SK-N-SH (cell line): Measurements from ENCODE around the gene ERC2. TPM values are rescaled to one million over a fixed set of nuclear protein-coding genes. Genes with fewer than 3 reads are reported as not detected.

ENCODE experiments used
- CTCF ChIA-PET: fragments of 300-600, 350-600 bp; formaldehyde crosslinking; extraction: SDS; loops from one replicate; lab custom pipeline; 2021; lab: Yijun Ruan, JAX
- POLR2A ChIA-PET: fragments of 350-600 bp; sonication (Branson Sonifier 250); formaldehyde crosslinking; extraction: SDS; loops from one replicate; lab custom pipeline; 2020; ENCODE audit warnings: antibody characterized with exemption, inconsistent platforms; lab: Yijun Ruan, JAX
- DNase-seq: peaks from one replicate; pipeline ENCODE4 v3.0.0; 2012
- H2AFZ ChIP-seq: fragments of 200-600 bp; sonication (generic); 2 replicates; pipeline ENCODE4 v1.8.1; 2016; ENCODE audit warnings: antibody characterized with exemption, mild to moderate bottlenecking, low read depth
- H3F3A ChIP-seq: fragments of 200-600 bp; sonication (generic); replicated peaks from 2 replicates; pipeline ENCODE3; 2016; ENCODE audit warnings: antibody characterized with exemption, mild to moderate bottlenecking; ENCODE audit not compliant: insufficient read depth
- H3K27ac ChIP-seq, 2 experiments: fragments of 200-500 bp in 1 of 2; fragments of 200-600 bp in 1 of 2; sonication (Bioruptor generic) in 1 of 2; sonication (generic), shearing (Covaris generic) in 1 of 2; 2 replicates each; pipeline versions ENCODE4 v1.5.1 to v1.6.1; 2014 to 2016; ENCODE audit warnings: low read depth in 2 of 2, inconsistent platforms in 1 of 2, low read length in 1 of 2, mild to moderate bottlenecking in 1 of 2, mixed read lengths in 1 of 2
- H3K27me3 ChIP-seq: fragments of 200-600 bp; sonication (generic), shearing (Covaris generic); 2 replicates; pipeline ENCODE4 v1.6.1; 2016; ENCODE audit warnings: mixed run types; ENCODE audit not compliant: insufficient read depth
- H3K36me3 ChIP-seq, 2 experiments: fragments of 200-500 bp in 1 of 2; fragments of 200-600 bp in 1 of 2; sonication (Bioruptor generic) in 1 of 2; sonication (generic) in 1 of 2; replicated peaks in 1 of 2; 2 replicates each; pipeline versions ENCODE3 to v1.5.1; 2014 to 2016; ENCODE audit warnings: low read length in 1 of 2, mild to moderate bottlenecking in 1 of 2; ENCODE audit not compliant: insufficient read depth in 2 of 2, control insufficient read depth in 1 of 2
- H3K4me1 ChIP-seq, 2 experiments: fragments of 200-500 bp in 1 of 2; fragments of 200-600 bp in 1 of 2; sonication (Bioruptor generic) in 1 of 2; sonication (generic), shearing (Covaris generic) in 1 of 2; 2 replicates each; pipeline versions ENCODE4 v1.5.1 to v1.6.1; 2014 to 2016; ENCODE audit warnings: low read depth in 1 of 2, low read length in 1 of 2, mixed run types in 1 of 2; ENCODE audit not compliant: insufficient read depth in 2 of 2, control insufficient read depth in 1 of 2
- H3K4me2 ChIP-seq: fragments of 200-600 bp; sonication (generic), shearing (Covaris generic); 2 replicates; pipeline ENCODE4 v1.6.1; 2017; ENCODE audit warnings: mixed run types
- H3K4me3 ChIP-seq, 2 experiments: fragments of 200-500 bp in 1 of 2; fragments of 200-600 bp in 1 of 2; sonication (Bioruptor generic) in 1 of 2; sonication (generic), shearing (Covaris generic) in 1 of 2; 2 replicates each; pipeline versions ENCODE4 v1.5.1 to v1.8.1; 2014 to 2016; ENCODE audit warnings: low read depth in 2 of 2, inconsistent platforms in 1 of 2, low read length in 1 of 2, mild to moderate bottlenecking in 1 of 2, mixed read lengths in 1 of 2, moderate library complexity in 1 of 2
- H3K79me2 ChIP-seq: fragments of 200-600 bp; sonication (generic); 2 replicates; pipeline ENCODE4 v1.8.1; 2017; ENCODE audit warnings: mild to moderate bottlenecking; ENCODE audit not compliant: insufficient read depth
- H3K9ac ChIP-seq: fragments of 200-600 bp; sonication (generic); 2 replicates; pipeline ENCODE4 v1.6.1; 2017; ENCODE audit warnings: mixed run types
- H3K9me2 ChIP-seq: fragments of 200-600 bp; sonication (generic); 2 replicates; pipeline ENCODE4 v1.6.1; 2017; ENCODE audit warnings: mixed run types
- H3K9me3 ChIP-seq: fragments of 200-600 bp; sonication (generic); 2 replicates; pipeline ENCODE4 v1.6.1; 2017; ENCODE audit warnings: mixed run types, mild to moderate bottlenecking, moderate library complexity
- H4K20me1 ChIP-seq: fragments of 200-600 bp; sonication (generic); 2 replicates; pipeline ENCODE4 v1.6.1; 2017; ENCODE audit warnings: mild to moderate bottlenecking, mixed run types; ENCODE audit not compliant: insufficient read depth
- CHD2 ChIP-seq: fragments of 150-350 bp; IDR thresholded peaks from 2 replicates; pipeline ENCODE4 v1.6.1; 2018; ENCODE audit warnings: low read length; ENCODE audit not compliant: partially characterized antibody
- EZH2phosphoT487 ChIP-seq: fragments of 200-600 bp; sonication (generic); IDR thresholded peaks from 2 replicates; pipeline ENCODE4 v1.6.1; 2017; ENCODE audit warnings: low read depth, mixed run types, mild to moderate bottlenecking, antibody characterized with exemption, moderate library complexity, borderline replicate concordance
- FOSL2 ChIP-seq: IDR thresholded peaks from 2 replicates; pipeline ENCODE4 v1.4.0; 2012; ENCODE audit warnings: low read depth, mild to moderate bottlenecking, moderate library complexity, borderline replicate concordance
- FOXM1 ChIP-seq: IDR thresholded peaks from 2 replicates; pipeline ENCODE4 v1.4.0; 2012; ENCODE audit warnings: low read depth, mild to moderate bottlenecking
- IRF3 ChIP-seq: fragments of 150-350 bp; IDR thresholded peaks from 2 replicates; pipeline ENCODE4 v1.6.1; 2016; ENCODE audit warnings: mild to moderate bottlenecking, low read depth, low read length
- MEF2A ChIP-seq: IDR thresholded peaks from 2 replicates; pipeline ENCODE4 v1.4.0; 2012; ENCODE audit warnings: low read depth, borderline replicate concordance
- NFIC ChIP-seq: IDR thresholded peaks from 2 replicates; pipeline ENCODE4 v1.4.0; 2012; ENCODE audit warnings: borderline replicate concordance
- NRF1 ChIP-seq: IDR thresholded peaks from 2 replicates; pipeline ENCODE4 v1.6.1; 2012; ENCODE audit warnings: low read depth, mild to moderate bottlenecking, low read length
- POLR2AphosphoS5 ChIP-seq: IDR thresholded peaks from 2 replicates; pipeline ENCODE4 v1.6.1; 2012; ENCODE audit warnings: low read depth, low read length
- RAD21 ChIP-seq: IDR thresholded peaks from 2 replicates; pipeline ENCODE4 v1.6.1; 2012; ENCODE audit warnings: mild to moderate bottlenecking, low read length
- RCOR1 ChIP-seq: fragments of 150-350 bp; IDR thresholded peaks from 2 replicates; pipeline ENCODE4 v1.6.1; 2017; ENCODE audit warnings: antibody characterized with exemption, low read length
- RFX5 ChIP-seq: IDR thresholded peaks from 2 replicates; pipeline ENCODE4 v1.6.1; 2012; ENCODE audit warnings: mild to moderate bottlenecking, improper control_type of control experiment, low read length
- SIN3A ChIP-seq: IDR thresholded peaks from 2 replicates; pipeline ENCODE4 v1.6.1; 2012; ENCODE audit warnings: low read depth, mild to moderate bottlenecking, low read length, moderate library complexity, borderline replicate concordance
- SMC3 ChIP-seq: IDR thresholded peaks from 2 replicates; pipeline ENCODE4 v1.6.1; 2012; ENCODE audit warnings: low read depth, low read length, improper control_type of control experiment
- TAF1 ChIP-seq: IDR thresholded peaks from 2 replicates; pipeline ENCODE4 v1.6.1; 2012; ENCODE audit warnings: low read depth, mild to moderate bottlenecking, low read length, moderate library complexity, borderline replicate concordance
- TCF12 ChIP-seq: IDR thresholded peaks from 2 replicates; pipeline ENCODE4 v1.4.0; 2012
- TEAD4 ChIP-seq: IDR thresholded peaks from 2 replicates; pipeline ENCODE4 v1.4.0; 2012; ENCODE audit warnings: mild to moderate bottlenecking, borderline replicate concordance; ENCODE audit not compliant: insufficient read depth
- WGBS: methylation state at CpG from one replicate; pipeline ENCODE4 v1.1.6; 2017; ENCODE audit warnings: low lambda C conversion rate; 5-methylcytosine and 5-hydroxymethylcytosine counted together
- polyA plus RNA-seq, 3 experiments: library from polyadenylated mRNA; depleted of rRNA; stranded (reverse); fragments of >200 nt; gene quantifications; 2 replicates each; pipeline ENCODE4 v1.2.3, GENCODE V29; 2012
- TF ChIP-seq, protein P1 (sequence below): IDR thresholded peaks from 2 replicates; pipeline ENCODE4 v1.4.0; 2012; ENCODE audit warnings: low read depth, borderline replicate concordance
- TF ChIP-seq, protein P2 (sequence below): IDR thresholded peaks from 2 replicates; pipeline ENCODE4 v1.4.0; 2012; ENCODE audit warnings: low read depth, borderline replicate concordance

ERC2 gene
- polyA plus RNA-seq, 1 of the 3 experiments (the other 2 are of a cell fraction): 1.6 TPM

GRCh38 chr3:56288258-56288657 lies 180.0 kb downstream of the ERC2 start:
- DNase-seq: no peak
- Histone ChIP-seq H3K9ac (no peak overlapping the region), H3F3A (no peaks in the 10 kb centered on the region), H3K27me3 (no peaks in the 10 kb centered on the region), H3K9me3 (no peaks in the 10 kb centered on the region), H3K79me2 (no peaks in the 10 kb centered on the region), H3K27ac (no peak overlapping the region), H3K4me3 (no peak overlapping the region), H3K4me1 (peaks cover 0 to 21% of the 10 kb centered on the region in 2 experiments; a peak in 2 of 4 replicates), H3K9me2 (no peaks in the 10 kb centered on the region), H2AFZ (no peak overlapping the region), H3K4me2 (no peak overlapping the region), H3K36me3 (no peaks in the 10 kb centered on the region), H4K20me1 (no peaks in the 10 kb centered on the region)
- 54% methylated on average over 3 of the region's 4 CpGs for WGBS
- CTCF ChIA-PET: no interaction called here
- POLR2A ChIA-PET: no interaction called here
- TF ChIP-seq NRF1 (no peak), CHD2 (no peak), IRF3 (no peak), SIN3A (no peak), TCF12 (no peak), RAD21 (no peak), TAF1 (no peak), NFIC (no peak), FOSL2 (no peak), EZH2phosphoT487 (no peak), TEAD4 (no peak)
- TF ChIP-seq, protein P1, sequence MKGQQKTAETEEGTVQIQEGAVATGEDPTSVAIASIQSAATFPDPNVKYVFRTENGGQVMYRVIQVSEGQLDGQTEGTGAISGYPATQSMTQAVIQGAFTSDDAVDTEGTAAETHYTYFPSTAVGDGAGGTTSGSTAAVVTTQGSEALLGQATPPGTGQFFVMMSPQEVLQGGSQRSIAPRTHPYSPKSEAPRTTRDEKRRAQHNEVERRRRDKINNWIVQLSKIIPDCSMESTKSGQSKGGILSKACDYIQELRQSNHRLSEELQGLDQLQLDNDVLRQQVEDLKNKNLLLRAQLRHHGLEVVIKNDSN: no peak
- TF ChIP-seq, protein P2, sequence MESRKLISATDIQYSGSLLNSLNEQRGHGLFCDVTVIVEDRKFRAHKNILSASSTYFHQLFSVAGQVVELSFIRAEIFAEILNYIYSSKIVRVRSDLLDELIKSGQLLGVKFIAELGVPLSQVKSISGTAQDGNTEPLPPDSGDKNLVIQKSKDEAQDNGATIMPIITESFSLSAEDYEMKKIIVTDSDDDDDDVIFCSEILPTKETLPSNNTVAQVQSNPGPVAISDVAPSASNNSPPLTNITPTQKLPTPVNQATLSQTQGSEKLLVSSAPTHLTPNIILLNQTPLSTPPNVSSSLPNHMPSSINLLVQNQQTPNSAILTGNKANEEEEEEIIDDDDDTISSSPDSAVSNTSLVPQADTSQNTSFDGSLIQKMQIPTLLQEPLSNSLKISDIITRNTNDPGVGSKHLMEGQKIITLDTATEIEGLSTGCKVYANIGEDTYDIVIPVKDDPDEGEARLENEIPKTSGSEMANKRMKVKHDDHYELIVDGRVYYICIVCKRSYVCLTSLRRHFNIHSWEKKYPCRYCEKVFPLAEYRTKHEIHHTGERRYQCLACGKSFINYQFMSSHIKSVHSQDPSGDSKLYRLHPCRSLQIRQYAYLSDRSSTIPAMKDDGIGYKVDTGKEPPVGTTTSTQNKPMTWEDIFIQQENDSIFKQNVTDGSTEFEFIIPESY: no peak

DNA sequence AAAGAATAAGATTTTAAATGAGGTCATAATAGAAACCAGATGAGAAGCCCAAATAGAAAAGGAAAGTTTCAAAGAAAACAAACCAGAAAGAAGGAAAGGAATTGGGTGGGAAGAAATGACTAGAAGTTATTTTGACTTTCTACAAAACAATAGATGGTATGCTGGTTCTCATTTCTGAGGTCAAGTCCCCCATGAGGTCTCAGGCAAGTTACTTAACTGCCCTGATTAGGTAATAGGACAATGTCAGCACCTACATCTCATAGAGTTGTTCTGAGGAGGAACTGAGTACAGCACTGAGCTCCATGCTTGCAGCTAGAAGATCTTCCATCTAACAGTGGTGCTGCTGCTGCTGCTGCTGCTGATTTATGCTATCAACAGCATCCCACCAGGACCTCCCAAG lies 185.9 kb downstream of the ERC2 start:
- Histone ChIP-seq H3K9me2 (no peaks in the 10 kb centered on the region), H3K79me2 (no peaks in the 10 kb centered on the region), H4K20me1 (no peaks in the 10 kb centered on the region), H3K27me3 (no peaks in the 10 kb centered on the region), H3K9ac (no peak overlapping the region), H3K4me3 (no peak overlapping the region), H3K27ac (no peak overlapping the region), H3F3A (no peaks in the 10 kb centered on the region), H3K4me2 (no peak overlapping the region), H2AFZ (no peak overlapping the region), H3K36me3 (no peaks in the 10 kb centered on the region), H3K9me3 (no peaks in the 10 kb centered on the region), H3K4me1 (peaks cover 0 to 21% of the 10 kb centered on the region in 2 experiments; a peak in 2 of 4 replicates)
- DNase-seq: no peak
- TF ChIP-seq MEF2A: no peak
- no peak for TF ChIP-seq SMC3
- TF ChIP-seq CHD2: no peak
- TF ChIP-seq RAD21: no peak
- no peak for TF ChIP-seq POLR2AphosphoS5
- no peak for TF ChIP-seq FOSL2
- no peak for TF ChIP-seq FOXM1
- TF ChIP-seq SIN3A: no peak
- no peak for TF ChIP-seq RCOR1
- TF ChIP-seq RFX5: no peak
- TF ChIP-seq NFIC: no peak
- TF ChIP-seq TCF12: no peak
- TF ChIP-seq IRF3: no peak
- ChIA-PET CTCF (interaction anchor here (1.0 kb wide), 2 partner anchors 28 to 187 kb away, joined by 3 read pairs; no protein-coding TSS in a partner anchor), POLR2A (no interaction called here)
